Astrocyte (in vitro differentiated cells and primary cell): ENCODE data around the gene FAM221B. TPM values are rescaled to one million over a fixed set of nuclear protein-coding genes. Genes with fewer than 3 reads are reported as not detected.

Experiments
- DNase-seq: peaks from one replicate; pipeline ENCODE4 v3.0.0-alpha.2; 2010; ENCODE audit warnings: low read depth
- FAIRE-seq: peaks from 2 replicates; lab custom pipeline; 2011; peaks lifted over from hg19 to GRCh38; lab: Jason Lieb, UNC
- H2AFZ ChIP-seq: 2 replicates; pipeline ENCODE4 v1.6.0; 2012; ENCODE audit warnings: low read depth, low read length, inconsistent platforms
- H3K27ac ChIP-seq: 2 replicates; pipeline ENCODE4 v1.5.1; 2011; ENCODE audit warnings: low read depth, low read length, inconsistent platforms
- H3K27me3 ChIP-seq: 2 replicates; pipeline ENCODE4 v1.6.0; 2011; ENCODE audit warnings: low read length, inconsistent platforms; ENCODE audit not compliant: insufficient read depth
- H3K36me3 ChIP-seq: 2 replicates; pipeline ENCODE4 v1.5.1; 2011; ENCODE audit warnings: low read length, inconsistent platforms; ENCODE audit not compliant: insufficient read depth
- H3K4me1 ChIP-seq: 2 replicates; pipeline ENCODE4 v1.5.1; 2011; ENCODE audit warnings: low read length, inconsistent platforms; ENCODE audit not compliant: insufficient read depth
- H3K4me2 ChIP-seq: 2 replicates; pipeline ENCODE4 v1.6.0; 2012; ENCODE audit warnings: low read length, inconsistent platforms
- H3K4me3 ChIP-seq: 2 replicates; pipeline ENCODE4 v1.5.1; 2011; ENCODE audit warnings: low read depth, mild to moderate bottlenecking, low read length, inconsistent platforms; ENCODE audit not compliant: insufficient read depth
- H3K79me2 ChIP-seq: 2 replicates; pipeline ENCODE4 v1.6.0; 2012; ENCODE audit warnings: mild to moderate bottlenecking, low read length, inconsistent platforms; ENCODE audit not compliant: insufficient read depth
- H3K9ac ChIP-seq: 2 replicates; pipeline ENCODE4 v1.6.0; 2012; ENCODE audit warnings: mild to moderate bottlenecking, low read length, inconsistent platforms
- H3K9me3 ChIP-seq: 2 replicates; pipeline ENCODE4 v1.5.1; 2012; ENCODE audit warnings: low read depth, mild to moderate bottlenecking, low read length, inconsistent platforms; ENCODE audit not compliant: insufficient read depth
- H4K20me1 ChIP-seq: 2 replicates; pipeline ENCODE4 v1.6.0; 2012; ENCODE audit warnings: low read length, inconsistent platforms; ENCODE audit not compliant: insufficient read depth
- H3K27ac Mint-ChIP-seq: one replicate; pipeline ENCODE4 v1.8.0; 2021; ENCODE audit warnings: mild to moderate bottlenecking, mixed read lengths; ENCODE audit not compliant: unreplicated experiment
- H3K27me3 Mint-ChIP-seq: one replicate; pipeline ENCODE4 v1.8.0; 2021; ENCODE audit warnings: low read depth, mixed read lengths; ENCODE audit not compliant: unreplicated experiment
- H3K36me3 Mint-ChIP-seq: one replicate; pipeline ENCODE4 v1.8.0; 2021; ENCODE audit warnings: low read depth, mixed read lengths; ENCODE audit not compliant: unreplicated experiment
- H3K4me1 Mint-ChIP-seq: one replicate; pipeline ENCODE4 v1.8.0; 2021; ENCODE audit warnings: low read depth, mixed read lengths; ENCODE audit not compliant: unreplicated experiment
- H3K4me3 Mint-ChIP-seq: one replicate; pipeline ENCODE4 v1.8.0; 2021; ENCODE audit warnings: mild to moderate bottlenecking, moderate library complexity, mixed read lengths; ENCODE audit not compliant: unreplicated experiment
- H3K9me3 Mint-ChIP-seq: one replicate; pipeline ENCODE4 v1.8.0; 2021; ENCODE audit warnings: mild to moderate bottlenecking, mixed read lengths; ENCODE audit not compliant: unreplicated experiment
- EZH2 ChIP-seq: IDR thresholded peaks from 2 replicates; pipeline ENCODE4 v1.6.1; 2012; ENCODE audit warnings: mild to moderate bottlenecking, low read length, inconsistent platforms; ENCODE audit not compliant: insufficient read depth
- total RNA-seq: library from RNA; stranded (reverse); gene quantifications from 2 replicates; pipeline ENCODE4 v1.2.1, GENCODE V29; 2021
- TF ChIP-seq, protein P1 (sequence below): IDR thresholded peaks from 2 replicates; pipeline ENCODE4 v1.5.1; 2011; ENCODE audit warnings: low read depth, mild to moderate bottlenecking, inconsistent platforms, low read length, moderate library complexity; ENCODE audit not compliant: insufficient read depth

Gene FAM221B
- total RNA-seq, 1 donor from 2014 or later: not detected

DNA sequence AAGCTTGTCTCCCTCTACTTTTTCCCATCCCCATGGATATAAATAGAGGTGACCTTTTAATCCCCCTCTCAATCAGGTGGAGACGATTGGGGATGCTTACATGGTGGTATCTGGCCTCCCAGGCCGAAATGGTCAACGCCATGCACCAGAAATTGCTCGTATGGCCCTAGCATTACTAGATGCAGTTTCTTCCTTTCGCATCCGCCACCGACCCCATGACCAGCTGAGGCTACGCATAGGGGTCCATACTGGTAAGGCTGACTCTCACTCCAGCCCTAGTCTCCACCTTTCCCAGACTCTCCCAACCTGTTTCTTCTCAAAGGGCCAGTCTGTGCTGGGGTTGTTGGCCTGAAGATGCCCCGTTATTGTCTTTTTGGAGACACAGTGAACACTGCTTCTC, 20.1 kb downstream of the FAM221B start:
- Mint-ChIP-seq H3K27me3 (no peaks in the 10 kb centered on the region), H3K4me3 (no peak overlapping the region), H3K36me3 (peaks cover 22% of the 10 kb centered on the region), H3K9me3 (no peaks in the 10 kb centered on the region), H3K27ac (no peak overlapping the region), H3K4me1 (peaks cover 6% of the 10 kb centered on the region)
- Histone ChIP-seq H3K27ac (no peak overlapping the region), H3K36me3 (peaks cover 10% of the 10 kb centered on the region), H4K20me1 (no peaks in the 10 kb centered on the region), H3K9me3 (no peaks in the 10 kb centered on the region), H3K4me3 (no peak overlapping the region), H3K27me3 (no peaks in the 10 kb centered on the region), H3K9ac (no peak overlapping the region), H3K4me2 (no peak overlapping the region), H3K79me2 (no peaks in the 10 kb centered on the region), H3K4me1 (peaks cover 11% of the 10 kb centered on the region), H2AFZ (no peak overlapping the region)
- TF ChIP-seq, protein P1, sequence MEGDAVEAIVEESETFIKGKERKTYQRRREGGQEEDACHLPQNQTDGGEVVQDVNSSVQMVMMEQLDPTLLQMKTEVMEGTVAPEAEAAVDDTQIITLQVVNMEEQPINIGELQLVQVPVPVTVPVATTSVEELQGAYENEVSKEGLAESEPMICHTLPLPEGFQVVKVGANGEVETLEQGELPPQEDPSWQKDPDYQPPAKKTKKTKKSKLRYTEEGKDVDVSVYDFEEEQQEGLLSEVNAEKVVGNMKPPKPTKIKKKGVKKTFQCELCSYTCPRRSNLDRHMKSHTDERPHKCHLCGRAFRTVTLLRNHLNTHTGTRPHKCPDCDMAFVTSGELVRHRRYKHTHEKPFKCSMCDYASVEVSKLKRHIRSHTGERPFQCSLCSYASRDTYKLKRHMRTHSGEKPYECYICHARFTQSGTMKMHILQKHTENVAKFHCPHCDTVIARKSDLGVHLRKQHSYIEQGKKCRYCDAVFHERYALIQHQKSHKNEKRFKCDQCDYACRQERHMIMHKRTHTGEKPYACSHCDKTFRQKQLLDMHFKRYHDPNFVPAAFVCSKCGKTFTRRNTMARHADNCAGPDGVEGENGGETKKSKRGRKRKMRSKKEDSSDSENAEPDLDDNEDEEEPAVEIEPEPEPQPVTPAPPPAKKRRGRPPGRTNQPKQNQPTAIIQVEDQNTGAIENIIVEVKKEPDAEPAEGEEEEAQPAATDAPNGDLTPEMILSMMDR: no peak
- no peak for TF ChIP-seq EZH2
- no peak for FAIRE-seq
- no peak for DNase-seq

GRCh38 chr9:35806101-35806500, 22.4 kb downstream of the FAM221B start:
- Histone ChIP-seq H3K9ac (no peak overlapping the region), H3K9me3 (no peaks in the 10 kb centered on the region), H3K27ac (no peak overlapping the region), H2AFZ (no peak overlapping the region), H3K36me3 (peaks cover 20% of the 10 kb centered on the region), H4K20me1 (no peaks in the 10 kb centered on the region), H3K79me2 (no peaks in the 10 kb centered on the region), H3K4me1 (no peaks in the 10 kb centered on the region), H3K4me2 (no peak overlapping the region), H3K27me3 (no peaks in the 10 kb centered on the region), H3K4me3 (no peak overlapping the region)
- no peaks in the 10 kb centered on the region for H3K9me3 Mint-ChIP-seq
- no peaks in the 10 kb centered on the region for H3K4me1 Mint-ChIP-seq
- no peaks in the 10 kb centered on the region for H3K27me3 Mint-ChIP-seq
- FAIRE-seq (no peak), DNase-seq (no peak)
- H3K4me3 Mint-ChIP-seq: no peak overlapping the region
- H3K27ac Mint-ChIP-seq: no peak overlapping the region
- peaks cover 29% of the 10 kb centered on the region for H3K36me3 Mint-ChIP-seq
- TF ChIP-seq, protein P1: no peak
- no peak for TF ChIP-seq EZH2

DNA sequence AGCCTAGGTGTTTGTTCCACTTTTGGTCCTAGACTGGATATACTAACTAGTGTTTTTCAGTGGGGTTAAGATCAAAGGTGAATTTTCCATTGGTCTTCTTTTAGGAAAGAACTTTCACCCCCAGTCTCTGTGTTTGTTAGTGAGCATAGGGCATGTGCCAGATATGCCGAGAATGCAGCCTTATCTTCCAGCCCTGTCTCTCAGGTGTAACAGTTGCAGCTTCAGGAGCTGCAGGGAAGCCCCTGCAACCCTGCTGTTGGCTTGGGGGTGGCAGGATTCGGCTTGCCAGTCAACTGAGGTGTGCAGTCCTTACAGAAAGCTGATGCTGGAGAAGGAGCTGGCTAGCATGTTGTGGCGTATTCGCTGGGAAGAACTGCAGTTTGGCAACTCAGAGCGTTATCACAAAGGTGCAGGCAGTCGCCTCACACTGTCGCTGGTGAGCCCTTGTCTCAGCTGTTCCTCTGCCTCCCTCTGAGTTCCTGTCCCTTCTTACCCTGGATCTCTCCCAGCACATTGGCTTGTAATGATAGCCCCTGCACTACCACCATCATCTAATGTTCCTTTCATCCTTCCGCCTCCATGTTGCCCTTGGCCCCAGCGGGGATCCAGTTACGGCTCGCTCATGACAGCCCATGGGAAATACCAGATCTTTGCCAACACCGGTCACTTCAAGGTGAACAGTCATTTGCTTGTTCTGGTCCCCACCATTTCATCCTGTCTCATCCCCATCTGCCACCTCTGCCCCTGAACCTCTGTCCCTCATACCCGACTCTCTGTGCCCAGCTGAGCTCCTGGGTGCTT, 27.0 kb downstream of the FAM221B start:
- no peak for DNase-seq
- H3K27ac ChIP-seq: no peak overlapping the region
- H3K9ac ChIP-seq: no peak overlapping the region
- Mint-ChIP-seq H3K36me3 (peaks cover 33% of the 10 kb centered on the region), H3K4me3 (no peak overlapping the region), H3K27ac (no peak overlapping the region), H3K4me1 (peaks cover 9% of the 10 kb centered on the region), H3K9me3 (no peaks in the 10 kb centered on the region), H3K27me3 (peaks cover 4% of the 10 kb centered on the region)
- H3K79me2 ChIP-seq: peaks cover 9% of the 10 kb centered on the region
- no peak overlapping the region for H3K4me2 ChIP-seq
- no peak for FAIRE-seq
- H3K4me3 ChIP-seq: no peak overlapping the region
- peaks cover 8% of the 10 kb centered on the region for H3K4me1 ChIP-seq
- no peak for TF ChIP-seq EZH2
- TF ChIP-seq, protein P1: no peak
- no peaks in the 10 kb centered on the region for H3K27me3 ChIP-seq
- H4K20me1 ChIP-seq: no peaks in the 10 kb centered on the region
- H3K9me3 ChIP-seq: no peaks in the 10 kb centered on the region
- no peak overlapping the region for H2AFZ ChIP-seq
- peaks cover 10% of the 10 kb centered on the region for H3K36me3 ChIP-seq
